Bronchial epithelial cell (primary cell): ENCODE results near the gene CELF4. TPM values are rescaled to one million over a fixed set of nuclear protein-coding genes. Genes with fewer than 3 reads are reported as not detected.

Experiments used
- DNase-seq: peaks from one replicate; pipeline ENCODE4 v3.0.0-alpha.2; 2010; ENCODE audit warnings: low read depth
- FAIRE-seq: peaks from 2 replicates; lab custom pipeline; 2011; peaks lifted over from hg19 to GRCh38; lab: Jason Lieb, UNC
- H3K27me3 ChIP-seq: 2 replicates; pipeline ENCODE4 v1.5.1; 2011; ENCODE audit warnings: low read length; ENCODE audit not compliant: control insufficient read depth, insufficient read depth
- H3K36me3 ChIP-seq: 2 replicates; pipeline ENCODE4 v1.5.1; 2011; ENCODE audit warnings: low read length; ENCODE audit not compliant: control insufficient read depth, insufficient read depth
- H3K4me3 ChIP-seq: 2 replicates; pipeline ENCODE4 v1.5.1; 2011; ENCODE audit warnings: mild to moderate bottlenecking, low read depth, low read length, control low read depth
- total RNA-seq: library from RNA; depleted of rRNA; stranded (reverse); fragments of >200 nt; gene quantifications from 2 replicates; pipeline ENCODE4 v1.2.1, GENCODE V29; 2014
- TF ChIP-seq, protein P1 (sequence below): IDR thresholded peaks from 2 replicates; pipeline ENCODE4 v1.5.1; 2011; ENCODE audit warnings: mild to moderate bottlenecking, moderate library complexity, low read length, control low read depth, inconsistent platforms; ENCODE audit not compliant: insufficient read depth, severe bottlenecking

The CELF4 gene
- total RNA-seq, 1 donor from 2014 or later: not detected

DNA sequence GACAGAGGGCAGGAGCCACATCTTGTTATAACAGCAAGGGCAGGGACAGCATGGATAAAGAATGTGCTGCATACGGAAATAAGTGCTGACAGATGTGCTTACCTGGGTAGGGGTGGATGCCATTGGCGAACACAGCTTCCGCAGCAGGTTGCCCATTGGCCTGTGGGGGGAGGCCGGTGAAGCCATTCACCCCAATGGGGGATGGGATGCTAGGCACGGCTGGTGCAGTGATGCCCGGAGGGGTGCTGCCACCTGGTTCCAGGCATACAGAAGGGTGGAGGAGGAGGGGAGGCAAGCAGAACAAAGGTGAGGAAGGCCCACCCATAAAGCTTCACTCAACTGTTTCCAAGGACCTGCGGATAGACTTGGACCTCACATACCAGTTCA, 294.9 kb downstream of the CELF4 start:
- H3K27me3 ChIP-seq: peaks cover 13% of the 10 kb centered on the region
- no peak overlapping the region for H3K4me3 ChIP-seq
- FAIRE-seq (no peak), DNase-seq (no peak)
- no peaks in the 10 kb centered on the region for H3K36me3 ChIP-seq
- TF ChIP-seq, protein P1, sequence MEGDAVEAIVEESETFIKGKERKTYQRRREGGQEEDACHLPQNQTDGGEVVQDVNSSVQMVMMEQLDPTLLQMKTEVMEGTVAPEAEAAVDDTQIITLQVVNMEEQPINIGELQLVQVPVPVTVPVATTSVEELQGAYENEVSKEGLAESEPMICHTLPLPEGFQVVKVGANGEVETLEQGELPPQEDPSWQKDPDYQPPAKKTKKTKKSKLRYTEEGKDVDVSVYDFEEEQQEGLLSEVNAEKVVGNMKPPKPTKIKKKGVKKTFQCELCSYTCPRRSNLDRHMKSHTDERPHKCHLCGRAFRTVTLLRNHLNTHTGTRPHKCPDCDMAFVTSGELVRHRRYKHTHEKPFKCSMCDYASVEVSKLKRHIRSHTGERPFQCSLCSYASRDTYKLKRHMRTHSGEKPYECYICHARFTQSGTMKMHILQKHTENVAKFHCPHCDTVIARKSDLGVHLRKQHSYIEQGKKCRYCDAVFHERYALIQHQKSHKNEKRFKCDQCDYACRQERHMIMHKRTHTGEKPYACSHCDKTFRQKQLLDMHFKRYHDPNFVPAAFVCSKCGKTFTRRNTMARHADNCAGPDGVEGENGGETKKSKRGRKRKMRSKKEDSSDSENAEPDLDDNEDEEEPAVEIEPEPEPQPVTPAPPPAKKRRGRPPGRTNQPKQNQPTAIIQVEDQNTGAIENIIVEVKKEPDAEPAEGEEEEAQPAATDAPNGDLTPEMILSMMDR: no peak

DNA sequence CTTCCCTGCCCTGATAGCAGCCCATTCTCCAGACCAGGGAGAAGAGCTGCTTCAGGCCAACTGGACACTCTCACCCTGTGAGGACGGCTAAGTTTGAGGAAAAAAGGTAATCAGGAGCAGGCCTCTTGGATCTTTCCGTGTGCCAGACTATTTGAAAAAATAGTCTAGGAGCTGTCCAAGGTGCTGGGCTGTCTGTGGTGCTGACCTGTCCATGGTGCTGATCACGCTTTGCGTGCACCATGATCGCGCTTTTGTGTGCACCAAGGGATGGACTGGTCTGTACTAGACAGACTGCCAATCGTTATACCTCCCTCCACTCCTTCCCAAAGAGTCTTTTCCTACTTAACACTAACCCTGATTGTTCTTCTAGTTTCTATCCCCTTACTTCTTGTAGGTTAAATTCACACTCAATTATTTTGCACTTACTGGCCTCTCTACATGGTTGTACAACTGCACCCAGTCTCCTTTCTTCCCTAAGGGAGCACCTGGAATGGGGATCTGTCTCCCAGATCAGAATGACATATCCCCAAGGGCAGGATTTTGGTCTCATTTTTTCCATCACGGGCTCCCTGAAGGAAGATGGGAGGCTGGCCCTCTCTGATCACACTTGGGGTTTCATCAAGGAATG, 295.4 kb downstream of the CELF4 start:
- FAIRE-seq (no peak), DNase-seq (peak; percentile 20)
- no peak overlapping the region for H3K4me3 ChIP-seq
- TF ChIP-seq, protein P1: no peak
- H3K27me3 ChIP-seq: peaks cover 11% of the 10 kb centered on the region
- H3K36me3 ChIP-seq: no peaks in the 10 kb centered on the region

DNA sequence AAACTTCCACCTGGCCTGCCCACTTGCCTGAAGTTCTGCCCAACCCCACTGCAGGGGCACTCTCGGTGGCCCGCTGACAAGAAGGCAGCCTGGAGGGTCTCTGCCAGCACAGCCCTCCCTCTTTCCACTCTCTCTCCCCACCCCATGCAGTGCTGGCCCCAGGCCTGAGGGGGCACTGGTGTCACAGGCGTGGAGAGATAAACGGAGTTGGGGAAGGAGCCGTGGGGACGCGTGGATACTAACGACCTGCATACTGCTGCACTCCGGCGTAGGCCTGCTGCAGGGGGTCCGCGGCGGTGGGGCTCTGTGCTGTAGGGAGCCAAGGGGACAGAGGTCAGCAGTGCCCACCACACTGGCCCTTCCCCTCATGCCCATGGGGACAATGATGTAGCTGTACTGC, 299.3 kb downstream of the CELF4 start:
- DNase-seq (no peak), FAIRE-seq (no peak)
- TF ChIP-seq, protein P1: no peak
- Histone ChIP-seq H3K36me3 (no peaks in the 10 kb centered on the region), H3K4me3 (no peak overlapping the region), H3K27me3 (peaks cover 1% of the 10 kb centered on the region)

DNA sequence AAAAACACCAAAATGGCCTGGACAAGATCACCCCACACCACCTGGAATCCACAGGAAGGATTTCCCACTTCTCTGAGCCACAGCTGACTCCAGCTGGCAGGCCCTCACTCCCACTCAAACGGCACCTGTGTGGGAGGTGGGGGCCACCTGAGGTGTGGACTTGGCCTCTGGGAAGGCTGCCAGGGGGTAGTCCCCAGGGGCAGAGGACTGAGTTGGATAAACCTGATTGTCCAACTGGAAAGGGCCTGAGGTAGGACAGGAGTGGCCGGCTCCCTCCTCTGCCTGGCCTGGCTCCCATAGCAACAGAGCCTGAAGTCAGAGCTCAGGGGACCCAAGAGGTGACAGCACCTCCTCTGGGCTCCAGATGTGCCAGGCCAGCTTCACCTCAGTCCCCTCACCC, 300.2 kb downstream of the CELF4 start:
- Histone ChIP-seq H3K4me3 (no peak overlapping the region), H3K36me3 (no peaks in the 10 kb centered on the region), H3K27me3 (peaks cover 2% of the 10 kb centered on the region)
- TF ChIP-seq, protein P1: no peak
- DNase-seq (no peak), FAIRE-seq (no peak)

DNA sequence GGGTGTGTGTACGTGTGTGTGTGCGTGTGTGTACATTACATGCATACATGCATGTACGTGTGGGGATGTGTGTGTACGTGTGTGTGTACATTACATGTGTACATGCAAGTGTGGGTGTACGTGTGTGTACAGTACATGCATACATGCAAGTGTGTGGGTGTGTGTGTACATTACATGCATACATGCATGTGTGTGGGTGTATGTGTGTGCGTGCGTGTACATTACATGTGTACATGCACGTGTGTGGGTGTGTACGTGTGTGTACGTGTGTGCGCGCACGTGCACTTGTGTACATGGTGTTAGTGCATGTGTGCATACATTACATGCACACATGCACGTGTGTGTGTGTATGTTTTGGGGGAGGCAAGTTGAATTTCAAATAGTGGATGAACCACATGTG, 300.6 kb downstream of the CELF4 start:
- Histone ChIP-seq H3K4me3 (no peak overlapping the region), H3K36me3 (no peaks in the 10 kb centered on the region), H3K27me3 (peaks cover 4% of the 10 kb centered on the region)
- no peak for DNase-seq
- TF ChIP-seq, protein P1: no peak
- peak; percentile 89 for FAIRE-seq

DNA sequence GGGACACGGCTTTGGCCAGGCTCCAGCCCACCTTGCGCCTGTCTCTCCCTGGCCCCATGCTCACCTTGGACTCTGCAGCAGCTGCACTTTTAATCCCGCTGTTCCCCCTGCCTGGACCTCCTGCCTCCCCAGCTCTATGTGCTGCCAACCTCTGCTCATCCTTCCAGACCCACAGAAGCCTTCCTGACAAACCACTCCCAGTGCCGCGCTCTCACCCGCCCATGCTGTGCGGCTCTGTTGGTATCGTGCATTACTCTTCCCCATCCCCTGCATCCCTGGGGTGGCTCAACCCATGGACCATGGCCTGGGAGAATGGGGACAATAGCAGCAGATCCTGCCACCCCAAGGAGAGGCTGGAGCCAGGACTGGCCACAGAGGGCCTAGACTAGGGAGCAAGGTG, 303.6 kb downstream of the CELF4 start:
- FAIRE-seq (no peak), DNase-seq (no peak)
- Histone ChIP-seq H3K4me3 (no peak overlapping the region), H3K36me3 (no peaks in the 10 kb centered on the region), H3K27me3 (peaks cover 6% of the 10 kb centered on the region)
- TF ChIP-seq, protein P1: no peak
